HL-60/S4 treated with retinoic acid at 250 ng/mL for 4 days and 3 days (cell line): ENCODE measurements around the gene ACTN4.

Source experiments
- in situ Hi-C: fragments of 300-500 bp; cut with MboI; formaldehyde crosslinking; loops from 2 replicates; pipeline ENCODE4 v1.7.0; 2022; ENCODE audit warnings: low sequenced_read_pairs

The ACTN4 gene

DNA sequence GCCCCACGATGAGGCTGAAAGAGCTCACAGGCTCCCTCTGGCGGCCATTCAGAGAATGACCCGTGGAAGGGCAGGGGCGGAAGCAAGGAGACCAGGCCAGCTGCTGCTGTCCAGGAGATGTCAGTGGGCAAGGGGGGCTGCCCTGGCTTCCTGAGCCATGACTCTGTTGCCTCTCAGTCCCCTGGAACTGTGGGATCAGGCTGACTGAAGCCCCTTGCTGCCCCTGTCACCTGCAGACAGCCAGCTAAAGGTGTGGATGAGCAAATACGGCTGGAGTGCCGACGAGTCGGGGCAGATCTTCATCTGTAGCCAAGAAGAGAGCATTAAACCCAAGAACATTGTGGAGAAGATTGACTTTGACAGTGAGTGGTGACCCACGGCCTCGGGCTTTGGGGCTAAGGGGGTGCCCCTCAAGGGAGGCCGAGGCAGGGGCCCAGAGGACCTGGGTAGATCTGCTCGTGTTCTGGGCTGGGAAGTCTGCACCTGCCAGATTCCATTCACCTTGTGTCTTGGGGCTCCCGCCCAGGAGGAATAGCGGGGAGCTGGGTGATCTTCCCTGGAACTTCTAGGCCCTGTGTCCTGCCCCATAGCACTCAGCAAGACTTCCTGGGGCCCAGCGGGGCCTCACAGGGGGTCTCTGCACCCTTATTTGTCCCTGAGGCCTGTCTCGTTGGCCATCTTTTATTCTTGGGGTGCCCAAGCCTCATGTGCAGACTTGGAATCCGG is 12.5 kb upstream of the ACTN4 start:
- in situ Hi-C loops: loop anchor here (10.0 to 25.0 kb wide), 2 partner anchors 240 to 723 kb away; partner anchors contain the start of genes SIPA1L3 and WDR87

DNA sequence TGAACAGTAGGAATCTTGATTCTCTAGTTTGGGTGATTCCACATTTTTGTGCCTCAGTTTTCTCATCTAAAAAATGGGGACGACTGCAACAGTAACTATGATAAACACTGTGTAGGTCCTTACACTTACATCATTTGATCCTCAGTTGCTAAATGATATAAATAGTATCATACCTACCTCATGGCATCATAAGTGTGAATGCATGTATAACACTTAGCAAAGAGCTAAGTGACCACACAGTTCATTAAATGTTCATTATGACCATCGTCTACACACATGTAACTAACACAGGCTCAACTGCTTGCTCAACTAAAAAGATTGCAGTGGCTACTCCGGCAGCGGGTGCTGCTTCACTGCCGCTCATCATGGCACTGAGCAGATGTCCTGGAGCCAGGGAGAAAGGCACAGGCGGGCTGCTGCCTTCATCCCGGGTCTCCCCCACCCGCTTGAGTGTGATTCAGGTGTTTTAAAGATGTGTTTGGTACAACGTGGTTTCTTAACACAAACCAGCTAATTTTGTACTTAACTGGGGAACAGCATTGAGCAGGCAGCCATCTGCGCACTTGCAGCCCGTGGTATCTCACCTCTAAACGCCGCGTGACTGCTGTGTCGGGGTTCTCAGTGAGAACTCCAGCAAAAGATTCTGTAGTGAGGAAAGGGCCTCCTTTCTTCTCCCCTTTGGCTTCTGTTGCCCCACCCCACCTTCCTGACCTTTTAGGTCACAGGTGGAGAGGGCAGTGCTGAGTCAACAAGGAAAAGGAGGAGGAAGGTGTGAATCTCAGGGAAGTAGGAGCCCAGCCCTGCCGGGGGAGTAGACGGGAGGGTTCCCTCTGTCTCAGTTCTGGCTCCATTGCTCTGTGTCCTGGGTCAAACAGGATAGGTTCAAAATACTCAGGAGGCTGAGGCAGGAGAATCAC is 11.7 kb upstream of the ACTN4 start:
- in situ Hi-C loops: loop anchor here (10.0 to 25.0 kb wide), 2 partner anchors 241 to 723 kb away; partner anchors contain the start of genes SIPA1L3 and WDR87

DNA sequence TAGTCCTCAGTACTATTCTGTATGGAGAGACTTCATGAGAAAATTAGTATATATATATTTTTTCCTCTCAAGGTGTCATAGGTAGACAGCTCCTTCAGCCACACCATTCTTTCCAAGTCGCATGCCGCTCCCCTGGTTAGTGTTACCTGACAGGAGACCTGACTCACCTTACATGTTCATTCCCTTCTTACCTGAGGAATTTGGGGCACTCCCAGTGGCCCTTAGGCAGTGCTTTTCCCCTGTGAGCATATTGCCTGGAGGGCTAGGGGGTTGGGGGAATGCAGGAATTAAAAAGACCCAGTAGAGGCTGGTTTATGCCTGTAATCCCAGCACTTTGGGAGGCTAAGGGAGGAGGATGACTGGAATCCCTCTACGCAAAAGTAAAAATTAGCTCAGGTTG is 9.0 kb upstream of the ACTN4 start:
- in situ Hi-C loops: loop anchor here (10.0 to 25.0 kb wide), 2 partner anchors 244 to 726 kb away; partner anchors contain the start of genes SIPA1L3 and WDR87

DNA sequence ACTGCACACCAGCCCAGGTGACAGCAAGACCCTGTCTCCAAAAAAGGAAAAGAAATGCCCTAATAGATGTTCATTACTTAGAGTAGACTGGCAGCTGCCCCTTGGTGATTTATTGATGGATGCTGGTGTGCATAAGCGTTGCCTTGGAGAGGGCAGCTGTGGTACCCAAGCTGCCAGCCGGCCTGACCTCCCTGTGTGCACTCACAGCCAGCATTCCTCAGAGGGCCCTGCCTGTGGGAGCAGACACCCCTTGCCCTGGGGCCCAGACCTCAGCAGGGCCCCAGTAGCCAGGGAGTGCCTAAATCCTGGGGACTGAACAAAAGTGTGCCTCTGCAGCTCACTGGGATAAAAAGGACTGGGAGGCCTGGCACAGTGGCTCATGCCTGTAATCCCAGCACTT is 7.8 kb upstream of the ACTN4 start:
- in situ Hi-C loops: loop anchor here (10.0 to 25.0 kb wide), 2 partner anchors 245 to 727 kb away; partner anchors contain the start of genes SIPA1L3 and WDR87

DNA sequence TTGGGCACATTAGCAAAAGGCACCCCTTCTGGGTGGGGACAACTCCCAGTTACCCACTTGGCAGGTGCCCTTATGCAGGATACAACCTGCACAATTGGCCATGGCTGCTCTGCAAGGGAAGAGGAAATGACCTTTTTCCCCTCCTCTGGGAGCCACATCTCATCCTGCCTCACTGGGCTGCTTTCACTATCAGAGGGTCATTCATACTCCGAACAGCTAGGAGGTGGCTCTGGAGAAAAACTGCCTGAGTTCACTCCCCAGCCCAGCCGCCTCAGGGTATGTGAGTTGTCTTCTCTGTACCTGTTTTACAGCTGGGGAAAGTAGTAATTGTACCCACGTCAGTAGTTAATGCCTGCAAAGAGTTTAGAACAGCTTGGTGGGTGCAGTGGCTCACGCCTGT is 7.1 kb upstream of the ACTN4 start:
- in situ Hi-C loops: loop anchor here (25.0 kb wide), 1 partner anchor 728 kb away; the partner anchor contains the start of genes SIPA1L3 and WDR87

DNA sequence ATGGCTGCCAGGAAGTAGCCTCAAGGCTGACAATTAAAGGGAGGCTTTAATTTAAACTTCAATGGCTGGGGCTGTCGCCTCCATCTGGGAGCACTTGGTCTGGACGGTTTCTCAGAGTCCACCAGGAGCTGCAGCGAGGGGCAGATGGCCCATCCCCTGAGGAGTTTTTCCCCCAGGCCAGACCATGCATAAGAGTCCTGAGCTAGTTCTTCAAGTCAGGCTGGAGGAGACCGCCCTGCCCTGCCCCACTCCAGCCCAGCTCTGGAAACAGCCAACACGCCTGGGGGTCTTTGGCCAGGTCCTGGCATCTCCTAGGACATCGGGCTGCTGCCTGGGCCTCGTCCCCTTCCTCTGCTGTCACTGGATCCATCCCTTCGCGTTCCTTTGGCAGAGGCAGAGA is 5.3 kb upstream of the ACTN4 start:
- in situ Hi-C loops: loop anchor here (25.0 kb wide), 1 partner anchor 730 kb away; the partner anchor contains the start of genes SIPA1L3 and WDR87

DNA sequence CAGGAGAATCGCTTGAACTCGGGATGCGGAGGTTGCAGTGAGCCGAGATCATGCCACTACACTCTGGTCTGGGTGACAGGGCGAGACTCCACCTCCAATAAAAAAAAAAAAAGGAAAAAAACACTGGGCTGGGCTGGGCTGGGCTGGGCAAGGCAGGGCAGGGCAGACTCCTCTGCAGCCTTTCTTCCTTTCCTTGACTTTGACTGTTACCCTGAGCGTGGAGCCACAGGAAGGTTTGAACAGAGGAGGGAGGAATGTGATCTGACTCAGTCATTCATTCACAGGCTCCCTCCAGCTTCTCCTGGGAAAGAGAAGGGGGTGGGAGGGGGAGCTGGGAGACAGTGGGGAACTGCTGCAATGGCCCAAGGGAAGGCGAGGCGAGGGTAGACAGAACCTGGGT is 2.7 kb upstream of the ACTN4 start:
- in situ Hi-C loops: loop anchor here (25.0 kb wide), 1 partner anchor 732 kb away; the partner anchor contains the start of genes SIPA1L3 and WDR87

DNA sequence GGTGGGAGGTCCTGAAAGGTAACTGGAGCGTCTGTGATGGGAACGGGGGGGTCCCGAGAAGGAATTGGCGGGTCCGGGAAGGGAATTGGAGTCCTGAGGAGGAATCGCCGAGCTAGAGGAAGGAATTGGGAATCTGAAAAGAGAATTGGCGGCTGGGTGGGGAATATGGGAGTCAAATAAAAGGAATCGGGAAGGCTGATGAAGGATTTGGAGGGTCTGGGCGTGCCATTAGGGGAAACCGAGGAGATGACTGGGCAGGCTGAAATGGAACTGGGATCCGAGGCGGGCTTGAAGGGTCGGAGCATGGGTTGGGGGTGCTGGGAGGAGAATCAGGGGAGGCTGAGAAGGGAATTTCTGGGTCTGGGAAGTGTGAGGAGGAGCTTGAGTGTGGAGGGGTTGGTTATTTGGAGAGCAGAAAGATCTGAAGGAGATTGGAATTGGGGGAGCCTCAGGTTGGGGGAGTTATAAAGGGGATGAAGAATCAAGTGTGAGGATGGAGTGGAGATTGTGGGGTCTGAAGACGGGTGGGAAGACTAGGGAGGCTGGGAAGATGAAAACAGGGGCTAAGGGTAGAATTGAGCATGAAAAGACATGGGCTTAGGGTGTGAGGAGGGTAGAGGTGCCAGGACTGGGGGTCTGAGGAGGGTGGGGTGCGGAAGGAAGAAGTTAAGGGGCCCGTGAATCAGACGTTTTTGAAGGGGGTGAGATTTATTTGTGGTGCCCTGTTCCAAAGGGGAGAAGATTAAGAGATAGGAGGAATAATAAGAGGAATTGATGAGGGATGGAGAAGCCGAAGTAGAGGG is 718 bp downstream of the ACTN4 start:
- in situ Hi-C loops: loop anchor here (25.0 kb wide), 1 partner anchor 736 kb away; the partner anchor contains the start of genes SIPA1L3 and WDR87

DNA sequence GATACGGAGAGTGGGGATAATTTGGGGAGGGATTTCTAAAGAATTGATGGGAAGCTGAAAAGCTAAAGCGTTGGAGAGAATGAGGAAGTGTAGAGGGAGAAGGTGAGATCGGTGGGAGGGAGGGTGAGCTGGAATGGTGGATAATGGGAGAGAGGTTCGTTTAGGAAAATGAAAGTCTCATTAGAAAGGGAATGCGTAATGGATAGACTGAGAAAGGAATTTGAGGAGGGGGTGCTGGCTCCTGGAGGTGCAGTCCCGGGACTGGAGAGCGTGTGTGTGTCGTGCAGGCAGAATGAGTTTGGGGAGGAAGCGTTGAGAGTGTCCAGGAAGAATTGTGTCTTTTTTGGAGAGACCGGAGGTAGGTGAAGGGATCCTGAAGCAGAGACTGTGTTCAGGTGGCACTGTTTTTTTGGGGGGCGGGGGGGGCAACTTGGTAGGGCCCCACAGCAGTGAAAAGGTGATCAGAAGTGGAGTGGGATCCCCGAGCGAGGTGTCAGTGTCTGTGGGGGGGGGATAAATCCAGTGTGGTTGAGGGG is 1.4 kb downstream of the ACTN4 start:
- in situ Hi-C loops: loop anchor here (25.0 kb wide), 1 partner anchor 737 kb away; the partner anchor contains the start of genes SIPA1L3 and WDR87

DNA sequence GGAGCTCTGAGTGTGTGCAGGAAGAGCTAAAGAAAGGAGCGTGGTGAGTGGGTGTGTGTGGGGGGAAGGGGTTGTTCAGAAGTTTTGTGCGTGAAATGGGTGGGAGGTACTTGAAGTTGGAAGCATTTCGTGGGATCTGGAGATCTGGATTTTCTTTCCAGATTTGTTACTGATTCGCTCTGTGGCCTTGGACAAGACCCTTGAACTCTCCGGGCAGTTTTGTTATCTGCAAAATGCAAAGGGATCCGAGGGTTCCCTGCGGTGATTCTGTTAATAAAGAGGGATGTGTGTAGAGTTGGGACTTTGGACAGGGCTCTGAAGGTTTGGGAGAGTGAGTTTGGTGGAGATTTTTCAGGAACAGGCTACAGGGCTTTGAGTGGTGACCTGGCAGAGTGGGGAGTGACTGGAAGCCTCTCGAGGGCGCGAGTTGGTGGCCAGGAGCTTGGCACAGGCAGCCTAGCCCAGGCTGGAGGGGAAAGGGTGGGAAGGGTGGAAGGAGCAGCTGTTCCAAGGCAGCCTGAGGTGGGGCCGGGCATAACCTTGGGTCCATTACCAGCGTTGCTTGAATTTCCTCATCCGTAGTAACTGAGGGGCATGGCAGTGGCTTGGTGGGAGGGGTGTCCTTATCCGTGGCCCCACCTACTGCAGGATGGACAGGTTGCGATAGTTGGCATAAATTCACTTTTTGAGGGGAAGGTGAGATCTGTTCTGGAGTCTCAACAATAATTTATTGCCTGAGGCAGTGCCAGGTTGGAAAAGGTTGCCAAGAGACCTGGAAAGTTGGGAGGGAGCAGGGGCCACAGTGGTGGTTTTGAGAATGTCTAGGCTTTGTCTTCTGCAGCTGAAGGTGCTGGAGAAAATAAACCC is 2.1 kb downstream of the ACTN4 start:
- in situ Hi-C loops: loop anchor here (25.0 kb wide), 1 partner anchor 737 kb away; the partner anchor contains the start of genes SIPA1L3 and WDR87

DNA sequence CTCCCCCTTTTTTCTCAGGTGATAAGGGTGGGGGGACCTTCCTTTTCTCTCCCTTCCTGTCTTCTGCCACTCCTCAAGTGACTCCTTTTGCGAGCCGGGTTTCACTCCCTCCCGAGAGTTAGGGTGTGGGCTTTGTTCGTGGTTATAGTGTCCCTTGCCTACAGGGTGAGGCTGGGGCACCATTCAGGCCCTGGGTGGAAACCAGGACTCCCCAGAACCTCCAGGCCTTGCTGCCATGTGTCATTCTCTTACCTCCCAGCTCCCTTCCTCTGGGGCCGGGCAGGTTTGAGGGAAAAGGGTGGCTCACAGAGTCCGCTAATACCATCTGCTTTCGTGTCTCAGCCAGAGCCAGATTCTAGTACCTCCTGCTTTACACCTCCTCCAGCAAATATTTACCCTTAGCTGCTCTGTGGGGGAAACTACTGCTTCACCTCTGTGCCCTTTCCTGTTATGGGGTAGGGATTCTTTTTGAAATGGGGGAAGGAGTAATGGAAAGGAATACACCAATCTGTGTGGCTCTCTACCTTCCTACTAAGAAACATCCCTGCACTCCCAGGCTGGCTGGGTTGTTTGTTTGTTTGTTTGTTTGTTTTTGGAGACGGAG is 2.8 kb downstream of the ACTN4 start:
- in situ Hi-C loops: no loop called here

DNA sequence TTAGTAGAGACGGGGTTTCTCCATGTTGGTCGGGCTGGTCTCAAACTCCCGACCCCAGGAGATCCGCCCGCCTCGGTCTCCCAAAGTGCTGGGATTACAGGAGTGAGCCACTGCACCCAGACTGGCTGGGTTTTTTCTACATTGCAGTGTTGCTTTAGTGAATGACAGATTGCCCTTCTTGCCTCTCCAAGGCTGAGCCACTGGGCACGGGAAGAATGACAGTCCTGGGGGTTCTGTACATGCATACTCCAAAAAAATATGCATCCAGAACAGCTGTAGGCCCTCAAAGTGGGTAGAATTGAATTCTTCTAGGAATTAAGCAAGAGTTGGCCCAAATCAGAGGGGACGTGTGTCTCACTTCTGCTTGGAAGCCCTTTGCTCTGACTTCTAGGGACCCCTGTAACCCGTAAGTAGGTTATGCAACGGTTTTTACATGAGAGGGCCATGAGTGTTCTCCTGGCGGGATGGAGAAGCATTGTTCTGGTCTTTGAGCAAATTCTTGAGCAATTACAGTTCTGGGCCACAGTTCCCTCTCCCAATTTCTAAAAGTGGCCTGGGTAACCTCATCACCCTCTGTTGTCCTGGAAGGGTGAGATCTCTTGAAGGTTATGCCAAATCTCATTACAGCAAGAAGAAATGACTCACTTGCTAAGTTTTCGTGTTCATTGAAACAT is 3.6 kb downstream of the ACTN4 start:
- in situ Hi-C loops: no loop called here

DNA sequence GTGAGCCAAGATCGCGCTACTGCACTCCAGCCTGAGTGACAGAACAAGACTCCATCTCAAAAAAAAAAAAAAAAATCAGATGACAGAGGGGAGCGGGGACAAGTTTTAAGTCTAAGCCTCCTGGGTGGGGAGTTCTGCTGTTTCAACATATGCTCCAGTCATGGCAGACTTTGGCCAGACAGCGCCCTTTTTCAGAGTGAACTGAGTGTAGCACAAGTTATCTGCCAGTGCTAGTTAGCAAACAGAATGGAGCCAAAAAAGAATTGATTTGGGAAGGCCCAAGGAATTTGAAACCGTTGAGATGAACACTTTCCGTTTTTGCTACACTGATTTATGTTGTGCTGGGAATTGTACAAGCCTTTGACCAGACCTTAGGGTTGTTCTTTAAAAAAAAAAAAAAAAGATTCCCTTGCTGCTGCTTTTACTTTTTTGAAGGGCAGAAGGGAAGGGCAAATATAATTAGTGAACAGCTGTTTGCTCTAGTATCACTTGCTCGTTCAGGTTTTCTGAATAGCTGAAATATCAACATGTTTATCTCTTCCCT is 5.7 kb downstream of the ACTN4 start:
- in situ Hi-C loops: no loop called here

DNA sequence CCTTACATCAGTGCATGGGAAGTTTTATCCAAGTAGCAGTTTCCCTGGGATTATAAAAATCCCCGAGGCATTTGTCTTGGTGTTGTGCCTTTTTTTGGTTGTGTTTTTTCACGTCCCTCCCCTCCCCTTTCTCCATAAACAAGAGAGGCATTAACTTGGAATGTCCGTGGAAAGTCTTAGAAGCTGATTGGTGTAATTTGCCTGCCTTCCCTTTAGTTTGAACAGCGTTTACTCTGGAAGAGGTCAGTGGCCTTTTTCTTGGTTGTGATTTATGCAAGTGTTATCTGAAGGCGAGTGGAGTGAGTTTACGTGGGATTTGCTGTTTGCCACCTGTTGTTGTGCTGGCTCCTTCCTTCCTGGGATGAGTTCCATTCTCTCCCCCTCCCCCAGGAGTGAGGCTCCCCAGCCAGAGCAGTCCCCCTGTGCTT is 7.2 kb downstream of the ACTN4 start:
- in situ Hi-C loops: no loop called here

DNA sequence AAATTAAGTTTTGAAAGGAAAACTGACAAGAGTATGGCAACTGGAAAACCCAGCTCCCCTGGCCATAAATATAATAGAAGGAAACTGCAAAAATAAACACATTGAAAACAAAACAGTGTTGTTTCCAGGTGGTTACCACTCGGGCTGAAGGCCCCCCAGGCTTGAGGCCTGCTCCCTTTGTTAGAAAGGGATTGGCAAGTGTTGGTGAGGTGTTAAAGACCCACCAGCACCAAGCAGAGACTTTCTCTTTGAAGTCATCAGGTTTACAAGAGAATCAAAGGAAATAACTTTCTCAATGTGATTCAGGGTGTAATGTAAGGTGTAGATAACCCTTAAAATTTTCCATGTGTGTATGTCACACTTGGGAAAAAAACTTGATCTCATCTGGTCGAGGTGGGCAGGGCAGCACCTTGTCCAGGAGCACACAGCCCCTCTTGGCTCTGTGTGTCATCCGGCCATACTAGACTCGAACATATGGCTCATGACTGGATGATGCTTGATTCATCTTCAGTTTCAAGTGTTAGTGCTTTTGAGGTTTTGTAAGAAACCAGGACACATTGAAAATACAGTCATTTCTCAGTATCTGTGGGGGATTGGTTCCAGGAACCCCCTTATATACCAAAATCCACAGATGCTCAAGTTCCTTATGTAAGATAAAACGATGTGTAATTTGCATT is 7.8 kb downstream of the ACTN4 start:
- in situ Hi-C loops: no loop called here

DNA sequence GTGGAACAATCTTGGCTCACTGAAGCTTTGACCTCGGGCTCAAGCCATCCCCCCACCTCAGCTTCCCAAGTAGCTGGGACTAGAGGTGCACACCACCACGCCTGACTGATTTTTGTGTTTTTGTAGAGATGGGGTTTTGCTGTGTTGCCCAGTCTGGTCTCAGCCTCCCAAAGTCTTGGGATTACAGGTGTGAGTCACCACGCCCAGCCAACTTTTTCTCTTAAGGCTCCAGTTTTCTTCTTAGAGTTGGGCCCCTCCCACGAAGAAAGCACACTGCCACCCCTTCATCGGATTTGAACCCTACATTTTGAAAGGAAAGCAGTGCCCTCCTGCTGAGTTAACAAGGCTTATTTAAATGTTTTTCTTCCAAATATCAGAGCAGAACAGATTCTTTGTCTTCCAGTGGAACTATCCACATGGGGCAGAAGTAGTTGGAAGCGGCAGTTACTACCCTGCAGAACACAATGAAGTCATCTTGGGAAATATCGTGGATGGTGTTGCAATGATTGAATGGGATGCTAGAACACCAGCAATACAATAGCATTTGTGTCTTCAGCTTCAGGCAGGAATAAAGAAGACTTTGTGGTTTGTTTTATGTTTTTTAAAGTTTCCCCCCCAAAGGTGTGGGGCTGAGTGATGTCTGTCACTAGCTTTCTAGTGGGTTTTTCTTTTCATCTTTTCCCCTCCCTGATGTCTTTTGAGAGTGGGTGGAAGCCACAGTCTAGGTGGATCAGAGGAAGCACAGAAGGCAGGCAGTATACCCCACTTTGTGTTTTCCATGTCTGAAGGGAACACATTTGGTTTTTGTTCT is 8.9 kb downstream of the ACTN4 start:
- in situ Hi-C loops: no loop called here
